Neural progenitor cell (in vitro differentiated cells): ENCODE measurements around the gene GPS1.

Source experiments
- EZH2 ChIP-seq: fragments of 200-600 bp; sonication (generic); IDR thresholded peaks from 2 replicates; pipeline ENCODE4 v1.6.1; 2017; ENCODE audit warnings: antibody characterized with exemption, mild to moderate bottlenecking, moderate library complexity
- EZH2phosphoT487 ChIP-seq: fragments of 200-600 bp; sonication (generic); IDR thresholded peaks from 2 replicates; pipeline ENCODE4 v1.6.1; 2017; ENCODE audit warnings: antibody characterized with exemption
- TF ChIP-seq, protein P1 (sequence below): fragments of 200-600 bp; sonication (generic); IDR thresholded peaks from 2 replicates; pipeline ENCODE4 v1.5.1; 2017; ENCODE audit warnings: antibody characterized with exemption, mild to moderate bottlenecking

DNA sequence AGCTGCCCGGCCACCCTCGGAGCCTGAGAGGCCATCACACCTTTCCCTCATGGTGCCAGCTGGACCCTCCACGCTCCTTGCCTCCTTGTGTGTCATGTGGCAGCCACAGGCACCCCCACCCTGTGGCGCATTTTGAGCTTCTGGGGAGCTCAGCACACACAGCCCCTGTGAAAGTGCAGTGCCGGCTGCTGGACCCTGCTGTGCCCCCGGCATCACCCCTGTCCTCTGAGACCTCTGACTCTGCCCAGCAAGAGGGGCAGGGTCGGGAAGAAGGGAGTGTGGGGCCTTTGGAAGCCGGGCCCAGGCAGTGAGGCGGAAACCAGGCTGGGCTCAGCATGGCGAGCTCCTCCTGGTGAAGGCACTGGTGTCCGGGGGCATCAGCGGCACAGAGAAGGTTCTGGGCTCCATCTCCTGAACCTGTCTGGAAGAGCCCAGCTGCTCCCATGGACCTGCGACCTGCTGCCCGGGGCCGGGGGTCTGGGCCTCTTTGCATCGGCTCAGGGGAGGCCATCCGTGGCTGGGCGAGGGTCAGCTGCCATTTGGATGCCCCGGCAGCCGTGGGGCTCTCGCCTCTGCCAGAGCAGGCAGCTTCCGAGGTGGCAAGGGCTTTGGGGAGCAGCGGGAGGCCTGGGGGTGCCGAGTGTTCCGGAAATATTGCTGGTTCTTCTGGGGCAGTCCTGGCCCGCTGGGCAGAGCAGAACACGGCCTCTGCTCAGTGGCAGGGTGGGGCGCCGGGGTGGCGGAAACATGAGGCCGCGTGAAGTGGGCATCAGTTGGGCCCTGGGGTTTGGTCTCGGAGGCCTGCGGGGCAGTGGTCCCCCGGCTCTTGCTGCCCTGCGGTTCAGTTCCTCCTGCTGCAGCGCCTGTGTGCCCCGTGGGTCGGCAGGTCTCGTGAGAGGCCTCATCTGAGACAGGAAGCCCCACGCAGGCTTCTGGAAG is 46.9 kb upstream of the GPS1 start:
- no peak for TF ChIP-seq EZH2
- TF ChIP-seq, protein P1, sequence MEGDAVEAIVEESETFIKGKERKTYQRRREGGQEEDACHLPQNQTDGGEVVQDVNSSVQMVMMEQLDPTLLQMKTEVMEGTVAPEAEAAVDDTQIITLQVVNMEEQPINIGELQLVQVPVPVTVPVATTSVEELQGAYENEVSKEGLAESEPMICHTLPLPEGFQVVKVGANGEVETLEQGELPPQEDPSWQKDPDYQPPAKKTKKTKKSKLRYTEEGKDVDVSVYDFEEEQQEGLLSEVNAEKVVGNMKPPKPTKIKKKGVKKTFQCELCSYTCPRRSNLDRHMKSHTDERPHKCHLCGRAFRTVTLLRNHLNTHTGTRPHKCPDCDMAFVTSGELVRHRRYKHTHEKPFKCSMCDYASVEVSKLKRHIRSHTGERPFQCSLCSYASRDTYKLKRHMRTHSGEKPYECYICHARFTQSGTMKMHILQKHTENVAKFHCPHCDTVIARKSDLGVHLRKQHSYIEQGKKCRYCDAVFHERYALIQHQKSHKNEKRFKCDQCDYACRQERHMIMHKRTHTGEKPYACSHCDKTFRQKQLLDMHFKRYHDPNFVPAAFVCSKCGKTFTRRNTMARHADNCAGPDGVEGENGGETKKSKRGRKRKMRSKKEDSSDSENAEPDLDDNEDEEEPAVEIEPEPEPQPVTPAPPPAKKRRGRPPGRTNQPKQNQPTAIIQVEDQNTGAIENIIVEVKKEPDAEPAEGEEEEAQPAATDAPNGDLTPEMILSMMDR, result no peak
- no peak for TF ChIP-seq EZH2phosphoT487
